Upper lobe of left lung (tissue), 6 donors: Measurements from ENCODE around the gene C1QTNF3. TPM values are rescaled to one million over a fixed set of nuclear protein-coding genes. Genes with fewer than 3 reads are reported as not detected.

Experiments used
- ATAC-seq, 2 donors: fragments of 200-7000 bp; cut with Tn5 transposase; one replicate each; pipeline ENCODE4 v1.9.1; 2022; ENCODE audit warnings: mild to moderate bottlenecking in 2 of 2, moderate library complexity in 2 of 2; ENCODE audit not compliant: low FRiP score in 2 of 2
- DNase-seq, 2 donors: peaks; one replicate each; pipeline ENCODE4 v3.0.0-alpha.2; 2019 to 2020
- H3K27ac ChIP-seq, 4 donors: fragments of 200-600 bp; sonication (generic); one replicate each; pipeline ENCODE4 v1.5.1; 2016 to 2019
- H3K27me3 ChIP-seq, 4 donors: fragments of 200-600 bp; sonication (generic); one replicate each; pipeline ENCODE4 v1.5.1; 2017 to 2019
- H3K36me3 ChIP-seq, 4 donors: fragments of 200-600 bp; sonication (generic); one replicate each; pipeline ENCODE4 v1.5.1; 2016 to 2019
- H3K4me1 ChIP-seq, 4 donors: fragments of 200-600 bp; sonication (generic); one replicate each; pipeline ENCODE4 v1.5.1; 2018 to 2019
- H3K4me3 ChIP-seq, 4 donors: fragments of 200-600 bp; sonication (generic); one replicate each; pipeline ENCODE4 v1.5.1; 2017 to 2019; ENCODE audit warnings: mild to moderate bottlenecking in 2 of 4, moderate library complexity in 1 of 4
- H3K9me3 ChIP-seq, 4 donors: fragments of 200-600 bp; sonication (generic); one replicate each; pipeline ENCODE4 v1.5.1; 2018 to 2019
- CTCF ChIP-seq, 6 experiments: fragments of 450-650 bp in 4 of 6; fragments of 200-600 bp in 2 of 6; sonication (generic) in 2 of 6; IDR thresholded peaks; one replicate each; pipeline ENCODE4 v1.5.1; 2016 to 2019; ENCODE audit warnings: antibody characterized with exemption in 6 of 6
- EP300 ChIP-seq, 4 donors: sonication (generic); formaldehyde crosslinking; IDR thresholded peaks; one replicate each; pipeline ENCODE4 v1.5.1; 2017; ENCODE audit warnings: antibody characterized with exemption in 4 of 4, control low read depth in 2 of 4
- POLR2A ChIP-seq, 4 donors: fragments of 450-650 bp; IDR thresholded peaks; one replicate each; pipeline ENCODE4 v1.5.1; 2016 to 2017; ENCODE audit warnings: antibody characterized with exemption in 4 of 4, mild to moderate bottlenecking in 2 of 4
- POLR2AphosphoS5 ChIP-seq, 2 donors: sonication (generic); formaldehyde crosslinking; IDR thresholded peaks; one replicate each; pipeline ENCODE4 v1.5.1; 2017; ENCODE audit warnings: antibody characterized with exemption in 2 of 2
- WGBS, 2 donors: methylation state at CpG; one replicate each; pipeline ENCODE4 v1.1.5; 2017 to 2018; 5-methylcytosine and 5-hydroxymethylcytosine counted together
- total RNA-seq, 6 donors: library from RNA; depleted of rRNA in 4 of 6; stranded (reverse); fragments of >200 nt in 4 of 6; gene quantifications; one replicate each; pipeline versions ENCODE4 v1.1.0 to v1.2.1, GENCODE V29; 2016 to 2021
- donor health status: DM: no; HTN: no; CAD: no; lungs with moderate emphysema.
- donor health status: DM: no; HTN: yes; CAD: no; lungs with severe emphysema.

C1QTNF3 gene
- total RNA-seq, 6 donors from 2014 or later, result 3.2 to 16.8 (median 9.3) TPM

GRCh38 chr5:34008802-34009201 is 34.2 kb downstream of the C1QTNF3 start:
- WGBS, 2 donors, result 4 to 19% methylated on average over 1 of the region's 1 CpG
- H3K36me3 ChIP-seq, result peaks cover 0 to 6% (median 3%) of the 10 kb centered on the region in 4 donors
- H3K27me3 ChIP-seq, result no peaks in the 10 kb centered on the region
- H3K9me3 ChIP-seq, result no peaks in the 10 kb centered on the region
- DNase-seq (no peak), ATAC-seq (no peak)
- peak overlapping the region; percentile 81 to 96 (median 86) for H3K27ac ChIP-seq
- peak overlapping the region in 3 of 4 donors; percentile 61 to 79 (median 69) for H3K4me3 ChIP-seq
- peaks cover 11 to 26% (median 13%) of the 10 kb centered on the region in 4 donors for H3K4me1 ChIP-seq
- TF ChIP-seq POLR2A (IDR thresholded peaks at IDR 0.05) (no peak), POLR2AphosphoS5 (IDR thresholded peaks at IDR 0.05) (no peak), CTCF (IDR thresholded peaks at IDR 0.05) (no peak), EP300 (IDR thresholded peaks at IDR 0.05) (no peak)

GRCh38 chr5:34007621-34008600 is 35.1 kb downstream of the C1QTNF3 start, which contains the start of gene AMACR:
AMACR (minus strand) TSS chr5:34008050; CDS start chr5:34008019, 31 bp downstream.
- Histone ChIP-seq H3K36me3 (peaks cover 0 to 13% (median 6%) of the 10 kb centered on the region in 4 donors), H3K27ac (peak within 1 kb of the TSS; percentile 81 to 96 (median 86)), H3K4me3 (peak within 1 kb of the TSS; percentile 61 to 79 (median 72)), H3K4me1 (peaks cover 11 to 26% (median 13%) of the 10 kb centered on the region in 4 donors), H3K27me3 (no peaks in the 10 kb centered on the region), H3K9me3 (no peaks in the 10 kb centered on the region)
- WGBS, 2 donors, result 0% methylated on average over 40 to 72 of the region's 76 CpGs
- ATAC-seq (peak; percentile 97), DNase-seq (peak; percentile 93 to 99)
- TF ChIP-seq POLR2A (IDR thresholded peaks at IDR 0.05) (peak in 3 of 4 donors; percentile 82 to 96 (median 94)), EP300 (IDR thresholded peaks at IDR 0.05) (no peak), CTCF (IDR thresholded peaks at IDR 0.05) (peak in 2 of 6 experiments; percentile 16 to 33), POLR2AphosphoS5 (IDR thresholded peaks at IDR 0.05) (peak; percentile 43 to 81)

GRCh38 chr5:34007201-34007620 is 35.8 kb downstream of the C1QTNF3 start:
- Histone ChIP-seq H3K36me3 (peaks cover 0 to 13% (median 6%) of the 10 kb centered on the region in 4 donors), H3K27ac (peak overlapping the region; percentile 81 to 96 (median 86)), H3K4me1 (peaks cover 11 to 26% (median 13%) of the 10 kb centered on the region in 4 donors), H3K27me3 (no peaks in the 10 kb centered on the region), H3K4me3 (peak overlapping the region; percentile 61 to 79 (median 72)), H3K9me3 (no peaks in the 10 kb centered on the region)
- DNase-seq, result peak in 1 of 2 donors; percentile 23
- WGBS, 2 donors, result 3 to 8% methylated on average over 11 of the region's 11 CpGs
- no peak for TF ChIP-seq POLR2A (IDR thresholded peaks at IDR 0.05)
- TF ChIP-seq CTCF (IDR thresholded peaks at IDR 0.05), result no peak
- no peak for TF ChIP-seq POLR2AphosphoS5 (IDR thresholded peaks at IDR 0.05)
- TF ChIP-seq EP300 (IDR thresholded peaks at IDR 0.05), result no peak
- ATAC-seq, result peak in 1 of 2 donors; percentile 36

- no peak for DNase-seq
- Histone ChIP-seq H3K9me3 (no peaks in the 10 kb centered on the region), H3K4me1 (peaks cover 11 to 35% (median 15%) of the 10 kb centered on the region in 4 donors), H3K27ac (no peak overlapping the region), H3K36me3 (peaks cover 0 to 13% (median 6%) of the 10 kb centered on the region in 4 donors), H3K4me3 (no peak overlapping the region), H3K27me3 (no peaks in the 10 kb centered on the region)
- TF ChIP-seq EP300 (IDR thresholded peaks at IDR 0.05), result no peak
- no peak for TF ChIP-seq CTCF (IDR thresholded peaks at IDR 0.05)
- no peak for TF ChIP-seq POLR2A (IDR thresholded peaks at IDR 0.05)
- TF ChIP-seq POLR2AphosphoS5 (IDR thresholded peaks at IDR 0.05), result no peak
- ATAC-seq, result no peak
- 83 to 87% methylated on average over 4 of the region's 4 CpGs for WGBS, 2 donors
Measured at GRCh38 chr5:34005681-34006080, 37.3 kb downstream of the C1QTNF3 start.
